HCT116 (cell line): ENCODE data around the gene FCER1A. TPM values are rescaled to one million over a fixed set of nuclear protein-coding genes. Genes with fewer than 3 reads are reported as not detected.

Experiments used
- ATAC-seq: fragments of 200-7000 bp; cut with Tn5 transposase; 2 replicates; pipeline ENCODE4 v1.9.1; 2020; ENCODE audit warnings: mild to moderate bottlenecking, moderate library complexity
- BruUV-seq: library from RNA; stranded (reverse); fragments of 400-500 nt; replicated peaks from 2 replicates; lab custom pipeline; 2021; lab: Mats Ljungman, UMichigan
- CTCF ChIA-PET: fragments of 300-600 bp; sonication (Branson Sonifier 250); formaldehyde crosslinking; loops from one replicate; lab custom pipeline; 2021; ENCODE audit warnings: antibody characterized with exemption; lab: Charles Lee
- POLR2A ChIA-PET: fragments of 300-600, 350-600 bp; sonication (Branson Sonifier 250); formaldehyde crosslinking; loops from one replicate; lab custom pipeline; 2021; ENCODE audit warnings: antibody characterized with exemption; lab: Charles Lee
- RAD21 ChIA-PET, 2 experiments: fragments of 300-600 bp; sonication (Branson Sonifier 250); formaldehyde crosslinking; loops; one replicate each; lab custom pipeline; 2023; ENCODE audit warnings: low total read pairs in 2 of 2; ENCODE audit not compliant: uncharacterized antibody in 2 of 2, unreplicated experiment in 2 of 2, low non-redundant PET in 1 of 2; lab: Charles Lee
- DNase-seq: peaks from one replicate; pipeline ENCODE4 v3.0.0-alpha.2; 2010; ENCODE audit warnings: low read depth, low spot score
- H2AFZ ChIP-seq: fragments of 200-600 bp; shearing (Covaris generic), sonication (generic); 2 replicates; pipeline ENCODE4 v1.6.1; 2017; ENCODE audit warnings: low read depth, mixed run types, mixed read lengths, antibody characterized with exemption, low read length; ENCODE audit not compliant: poor library complexity, severe bottlenecking
- H3K27ac ChIP-seq: 2 replicates; pipeline ENCODE4 v1.5.1; 2012; ENCODE audit warnings: low read depth, low read length
- H3K27me3 ChIP-seq: fragments of 200-600 bp; sonication (generic); 2 replicates; pipeline ENCODE4 v1.6.1; 2016; ENCODE audit warnings: mixed run types, low read length, mixed read lengths; ENCODE audit not compliant: insufficient read depth
- H3K36me3 ChIP-seq, 2 experiments: fragments of 200-500 bp in 1 of 2; fragments of 200-600 bp in 1 of 2; sonication (Bioruptor generic) in 1 of 2; sonication (generic) in 1 of 2; 2 replicates each; pipeline versions ENCODE4 v1.5.1 to v1.6.1; 2014 to 2016; ENCODE audit warnings: low read length in 2 of 2, inconsistent platforms in 1 of 2, mixed read lengths in 1 of 2, mixed run types in 1 of 2; ENCODE audit not compliant: insufficient read depth in 2 of 2, control insufficient read depth in 1 of 2
- H3K4me1 ChIP-seq, 2 experiments: fragments of 200-600 bp in 1 of 2; sonication (generic) in 1 of 2; 2 replicates each; pipeline versions ENCODE4 v1.5.1 to v1.6.1; 2012 to 2017; ENCODE audit warnings: low read length in 2 of 2, inconsistent platforms in 1 of 2, mild to moderate bottlenecking in 1 of 2, mixed read lengths in 1 of 2, mixed run types in 1 of 2, moderate library complexity in 1 of 2; ENCODE audit not compliant: insufficient read depth in 2 of 2, control insufficient read depth in 1 of 2
- H3K4me2 ChIP-seq: fragments of 200-600 bp; sonication (generic); 2 replicates; pipeline ENCODE4 v1.6.1; 2017; ENCODE audit warnings: mixed run types, low read length, mixed read lengths
- H3K4me3 ChIP-seq, 2 experiments: fragments of 200-600 bp in 1 of 2; sonication (generic) in 1 of 2; replicated peaks in 1 of 2; 2 replicates each; pipeline ENCODE4 v1.5.1; 2011 to 2016; ENCODE audit warnings: low read length in 2 of 2, control low read depth in 1 of 2, low read depth in 1 of 2, mild to moderate bottlenecking in 1 of 2, mixed read lengths in 1 of 2, mixed run types in 1 of 2
- H3K79me2 ChIP-seq: fragments of 200-600 bp; sonication (generic); 2 replicates; pipeline ENCODE4 v1.6.1; 2017; ENCODE audit warnings: mild to moderate bottlenecking, mixed run types, low read length, moderate library complexity, mixed read lengths; ENCODE audit not compliant: insufficient read depth
- H3K9ac ChIP-seq: fragments of 200-600 bp; sonication (generic); 2 replicates; pipeline ENCODE4 v1.6.1; 2016; ENCODE audit warnings: low read length, mixed read lengths
- H3K9me2 ChIP-seq: fragments of 200-600 bp; sonication (generic), shearing (Covaris generic); 2 replicates; pipeline ENCODE4 v1.6.1; 2017; ENCODE audit warnings: mixed run types, mild to moderate bottlenecking, moderate library complexity; ENCODE audit not compliant: insufficient read depth
- H3K9me3 ChIP-seq, 2 experiments: fragments of 200-500 bp in 1 of 2; fragments of 200-600 bp in 1 of 2; sonication (Bioruptor generic) in 1 of 2; sonication (generic) in 1 of 2; 2 replicates each; pipeline ENCODE4 v1.6.1; 2014 to 2017; ENCODE audit warnings: low read length in 2 of 2, mixed read lengths in 2 of 2, inconsistent platforms in 1 of 2, low read depth in 1 of 2, mild to moderate bottlenecking in 1 of 2, mixed run types in 1 of 2, moderate library complexity in 1 of 2; ENCODE audit not compliant: control insufficient read depth in 1 of 2, insufficient read depth in 1 of 2
- H4K20me1 ChIP-seq: fragments of 200-600 bp; sonication (generic), shearing (Covaris generic); 2 replicates; pipeline ENCODE4 v1.6.1; 2017; ENCODE audit warnings: mixed run types, mild to moderate bottlenecking, moderate library complexity; ENCODE audit not compliant: insufficient read depth
- CBX3 ChIP-seq: IDR thresholded peaks from 2 replicates; pipeline ENCODE4 v1.6.1; 2012; ENCODE audit warnings: low read depth
- CTCF ChIP-seq, 3 experiments: fragments of 200-600 bp in 1 of 3; sonication (generic) in 1 of 3; IDR thresholded peaks in 2 of 3; conservative IDR thresholded peaks in 1 of 3; 2 replicates each; pipeline ENCODE4 v1.5.1; 2012 to 2017; ENCODE audit warnings: low read depth in 2 of 3, low read length in 2 of 3, antibody characterized with exemption in 1 of 3, borderline replicate concordance in 1 of 3, control low read depth in 1 of 3, mild to moderate bottlenecking in 1 of 3, mixed read lengths in 1 of 3, mixed run types in 1 of 3, moderate library complexity in 1 of 3; ENCODE audit not compliant: insufficient read depth in 1 of 3
- ELF1 ChIP-seq: IDR thresholded peaks from 2 replicates; pipeline ENCODE4 v1.6.1; 2012; ENCODE audit warnings: low read depth, borderline replicate concordance
- EZH2 ChIP-seq: fragments of 200-600 bp; sonication (generic); IDR thresholded peaks from 2 replicates; pipeline ENCODE4 v1.6.1; 2017; ENCODE audit warnings: antibody characterized with exemption, mixed run types
- JUND ChIP-seq: IDR thresholded peaks from 2 replicates; pipeline ENCODE4 v1.6.1; 2012
- POLR2AphosphoS5 ChIP-seq: IDR thresholded peaks from 2 replicates; pipeline ENCODE4 v1.6.1; 2011; ENCODE audit warnings: mild to moderate bottlenecking, low read depth, low read length, moderate library complexity
- TCF7L2 ChIP-seq: IDR thresholded peaks from 2 replicates; pipeline ENCODE4 v1.7.0; 2011; ENCODE audit warnings: borderline replicate concordance, inconsistent platforms; ENCODE audit not compliant: insufficient read depth, insufficient read length; ENCODE audit errors: extremely low read depth
- ZNF274 ChIP-seq: fragments of 200-500 bp; sonication (Bioruptor generic); IDR thresholded peaks from 2 replicates; pipeline ENCODE4 v1.6.1; 2014; ENCODE audit warnings: mild to moderate bottlenecking, low read depth, low read length, inconsistent platforms
- intact Hi-C: fragments of 100-400 bp; cut with micrococcal nuclease; formaldehyde crosslinking; loops from 2 replicates; pipeline ENCODE4 v1.10.0; 2022
- total RNA-seq: library from RNA; stranded (reverse); gene quantifications from one replicate; pipeline ENCODE4 v1.2.1, GENCODE V29; 2021; ENCODE audit not compliant: unreplicated experiment
- TF ChIP-seq, protein P1 (sequence below): IDR thresholded peaks from 2 replicates; pipeline ENCODE4 v1.6.1; 2011; ENCODE audit warnings: mild to moderate bottlenecking, low read length, moderate library complexity; ENCODE audit not compliant: insufficient replicate concordance; ENCODE audit errors: extremely low read depth

FCER1A gene
- total RNA-seq, 1 experiment from 2014 or later = not detected

DNA sequence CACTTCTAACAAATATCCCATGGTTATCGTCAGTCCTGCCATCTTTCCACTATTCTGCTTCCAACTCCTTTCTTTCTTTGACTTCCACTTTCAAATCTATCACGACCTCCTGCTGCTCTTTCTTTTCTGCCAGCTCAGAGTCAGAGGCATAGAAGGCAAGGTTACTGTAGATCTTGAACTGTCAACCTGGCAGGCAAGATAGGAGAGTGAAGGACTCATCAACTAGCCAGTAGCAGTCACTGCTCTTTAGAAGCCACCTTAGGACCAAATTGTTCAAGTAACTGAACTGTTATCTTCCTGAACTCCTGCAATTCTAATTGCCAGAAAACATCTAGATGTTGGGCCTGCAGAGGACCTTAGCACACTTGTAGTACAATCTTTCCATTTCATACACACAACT lies 13.1 kb upstream of the FCER1A start (continued):
- TF ChIP-seq CTCF (IDR thresholded peaks at IDR 0.05 in 2 of 3, conservative IDR thresholded peaks at IDR 0.05 in 1 of 3; ENCODE audit: borderline replicate concordance in 1 of 3, insufficient read depth in 1 of 3, low read depth in 2 of 3, low read length in 2 of 3) (no peak), POLR2AphosphoS5 (no peak), ELF1 (no peak), CBX3 (no peak)

DNA sequence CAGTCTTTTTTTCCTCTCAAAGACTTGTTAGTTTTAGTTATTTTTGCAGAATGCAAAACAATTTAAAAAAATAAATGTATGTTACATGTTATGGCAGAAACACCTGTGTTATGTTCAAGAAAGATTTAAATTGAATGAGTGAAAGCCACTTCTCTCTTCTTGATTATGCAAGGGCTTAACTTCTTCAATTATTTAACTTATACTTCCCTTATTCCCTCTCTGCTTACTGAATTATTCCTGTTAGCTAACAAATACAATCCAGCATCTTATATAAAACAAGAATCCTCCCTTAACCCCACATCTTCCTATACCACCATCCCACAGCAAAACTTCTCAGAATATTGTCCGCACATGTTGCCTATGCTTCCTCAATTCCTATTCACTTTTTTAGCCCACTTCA lies 10.7 kb upstream of the FCER1A start:
- BruUV-seq = no TSS peak
- TF ChIP-seq, protein P1, sequence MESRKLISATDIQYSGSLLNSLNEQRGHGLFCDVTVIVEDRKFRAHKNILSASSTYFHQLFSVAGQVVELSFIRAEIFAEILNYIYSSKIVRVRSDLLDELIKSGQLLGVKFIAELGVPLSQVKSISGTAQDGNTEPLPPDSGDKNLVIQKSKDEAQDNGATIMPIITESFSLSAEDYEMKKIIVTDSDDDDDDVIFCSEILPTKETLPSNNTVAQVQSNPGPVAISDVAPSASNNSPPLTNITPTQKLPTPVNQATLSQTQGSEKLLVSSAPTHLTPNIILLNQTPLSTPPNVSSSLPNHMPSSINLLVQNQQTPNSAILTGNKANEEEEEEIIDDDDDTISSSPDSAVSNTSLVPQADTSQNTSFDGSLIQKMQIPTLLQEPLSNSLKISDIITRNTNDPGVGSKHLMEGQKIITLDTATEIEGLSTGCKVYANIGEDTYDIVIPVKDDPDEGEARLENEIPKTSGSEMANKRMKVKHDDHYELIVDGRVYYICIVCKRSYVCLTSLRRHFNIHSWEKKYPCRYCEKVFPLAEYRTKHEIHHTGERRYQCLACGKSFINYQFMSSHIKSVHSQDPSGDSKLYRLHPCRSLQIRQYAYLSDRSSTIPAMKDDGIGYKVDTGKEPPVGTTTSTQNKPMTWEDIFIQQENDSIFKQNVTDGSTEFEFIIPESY = no peak
- TF ChIP-seq TCF7L2 = no peak
- no peak for TF ChIP-seq ELF1
- TF ChIP-seq EZH2 = no peak
- no peak for TF ChIP-seq JUND
- no peak for TF ChIP-seq ZNF274
- TF ChIP-seq, all 23 proteins: peak for 0
- H3K4me3 ChIP-seq = no peak overlapping the region
- POLR2A ChIA-PET = no interaction called here
- H3K36me3 ChIP-seq = no peaks in the 10 kb centered on the region
- H3K27me3 ChIP-seq = peaks cover 5% of the 10 kb centered on the region; the same call in 1 of the 2 replicates
- no peak for DNase-seq
- no peak overlapping the region for H3K9ac ChIP-seq
- H2AFZ ChIP-seq = no peak overlapping the region
- H4K20me1 ChIP-seq = no peaks in the 10 kb centered on the region
- no peaks in the 10 kb centered on the region for H3K9me3 ChIP-seq
- no peaks in the 10 kb centered on the region for H3K79me2 ChIP-seq
- no peak overlapping the region for H3K27ac ChIP-seq
- no peaks in the 10 kb centered on the region for H3K4me1 ChIP-seq
- RAD21 ChIA-PET = no interaction called here
- intact Hi-C loops = no loop called here
- no peaks in the 10 kb centered on the region for H3K9me2 ChIP-seq
- CTCF ChIA-PET = no interaction called here
- H3K4me2 ChIP-seq = no peak overlapping the region
- ATAC-seq = no peak
